Fibroblast of the conjunctiva (primary cell): ENCODE data around the gene TP53INP2.
"Not testable (repeated sequence)": the region's sequence is repeated elsewhere in the genome, so short reads cannot be mapped to it uniquely, and the experiment has no call there.

Experiments
- DNase-seq: peaks from one replicate; pipeline ENCODE4 v3.0.0-alpha.2; 2010; ENCODE audit warnings: low read depth

The TP53INP2 gene

GRCh38 chr20:34722560-34722959 lies 18.4 kb downstream of the TP53INP2 start:
- DNase-seq: not testable (repeated sequence)

- DNase-seq: no peak
Measured at GRCh38 chr20:34724172-34724571, 20.0 kb downstream of the TP53INP2 start.

DNA sequence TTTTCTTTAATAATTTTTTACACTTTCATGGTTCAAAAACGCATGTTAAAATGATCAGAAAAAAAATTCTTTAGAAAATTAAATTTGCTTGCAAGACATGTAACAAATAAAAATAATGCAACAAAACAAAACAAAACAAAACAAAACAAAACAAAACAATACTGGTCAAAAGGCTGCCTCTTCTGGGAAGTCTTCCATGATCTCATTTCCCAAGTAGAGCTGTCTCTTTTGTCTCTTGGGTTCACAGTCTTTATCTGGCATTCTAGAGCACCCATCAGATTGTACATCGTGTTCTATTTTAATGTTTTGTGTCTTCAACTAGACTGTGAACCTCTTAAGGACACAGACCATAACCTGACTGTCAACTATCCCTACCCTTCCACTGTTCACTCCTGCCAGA lies 25.3 kb downstream of the TP53INP2 start:
- DNase-seq: no peak

DNA sequence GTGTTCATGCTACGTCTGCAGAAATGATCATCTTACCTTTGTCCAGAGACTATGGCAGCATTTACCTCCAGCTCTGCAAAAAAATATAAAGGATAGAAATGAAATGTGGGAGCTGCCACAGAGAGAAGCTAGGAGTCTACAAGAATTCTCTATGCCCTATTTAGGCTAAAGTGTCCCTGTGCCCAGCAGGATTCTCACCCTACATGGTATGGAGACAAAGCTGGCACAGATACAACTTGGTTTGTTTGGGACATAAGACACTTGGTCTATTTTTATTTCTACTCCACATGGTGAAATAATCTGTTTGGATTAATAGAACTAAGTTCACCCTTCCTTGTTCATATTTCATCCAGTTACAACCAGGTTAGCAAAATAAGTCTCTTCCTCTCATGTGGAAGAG lies 28.4 kb downstream of the TP53INP2 start:
- DNase-seq: no peak

DNA sequence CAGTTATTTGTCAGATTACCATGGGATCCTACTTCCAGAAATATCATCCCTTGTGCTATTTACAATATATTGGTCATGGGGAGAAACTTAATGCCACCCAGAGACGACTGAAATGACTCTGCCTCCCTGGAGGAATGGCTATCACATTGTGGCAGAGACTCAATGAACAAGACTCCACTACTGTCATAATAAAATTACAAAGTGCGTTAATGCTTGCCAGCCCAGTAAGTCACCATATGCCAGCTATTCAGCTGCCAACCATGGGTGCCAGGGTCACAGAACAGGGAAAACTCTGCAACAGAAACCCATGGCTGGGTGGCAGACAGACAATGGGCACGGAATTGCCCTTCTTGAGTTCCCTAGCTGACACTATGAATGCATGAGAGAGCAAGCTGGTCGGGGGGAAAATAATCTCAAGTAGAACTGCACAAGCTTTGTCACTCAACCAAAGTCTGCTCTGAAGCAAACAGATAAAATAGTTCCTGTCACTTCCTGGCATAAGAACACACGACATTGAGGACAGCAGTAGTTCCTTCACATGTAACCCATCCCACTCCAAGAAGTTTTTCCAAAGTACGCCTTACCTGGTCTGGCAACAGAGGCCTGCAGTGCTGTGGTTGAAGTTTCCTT lies 32.1 kb downstream of the TP53INP2 start:
- DNase-seq: no peak

GRCh38 chr20:34743039-34743438 lies 38.9 kb downstream of the TP53INP2 start:
- DNase-seq: no peak

DNA sequence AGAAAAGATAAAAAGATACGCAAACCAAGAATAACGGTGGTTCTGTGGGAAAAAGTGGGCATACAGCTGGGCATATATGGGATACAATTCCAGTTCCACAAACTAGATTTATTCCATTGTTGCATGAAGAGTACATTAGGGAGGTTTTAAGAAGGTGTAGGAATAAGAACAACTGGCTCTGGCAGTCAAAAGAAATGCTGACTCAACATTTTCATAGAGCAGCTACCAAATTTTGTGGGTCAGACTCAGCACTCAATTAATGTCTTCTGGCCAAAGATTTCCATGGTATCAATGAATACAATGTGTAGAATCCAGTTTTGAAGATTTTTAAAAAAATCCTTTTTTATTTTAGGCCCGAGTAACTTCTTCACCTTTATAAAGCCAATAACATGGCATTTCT lies 40.2 kb downstream of the TP53INP2 start:
- no peak for DNase-seq

- no peak for DNase-seq
Measured at GRCh38 chr20:34744847-34745246, 40.7 kb downstream of the TP53INP2 start.

DNA sequence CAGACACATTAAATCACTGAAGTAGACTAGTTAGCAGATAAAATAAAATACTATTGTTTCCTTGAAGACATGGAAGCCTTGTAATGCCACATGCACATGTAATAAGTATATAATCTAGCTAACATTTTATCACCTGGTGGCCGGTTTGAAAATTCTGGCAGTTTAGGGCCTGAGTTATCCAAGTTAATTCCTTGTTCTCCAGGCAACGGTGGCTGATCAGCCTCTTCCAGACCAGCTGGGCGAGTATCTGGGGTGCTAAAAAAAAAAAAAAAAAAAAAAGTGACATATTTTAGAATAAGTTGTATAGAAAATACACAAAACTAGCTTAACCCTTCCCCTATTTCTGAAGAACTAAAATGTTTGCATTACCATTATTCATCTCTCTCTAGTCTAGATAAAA lies 42.5 kb downstream of the TP53INP2 start:
- no peak for DNase-seq

GRCh38 chr20:34747479-34747878 lies 43.3 kb downstream of the TP53INP2 start:
- no peak for DNase-seq

GRCh38 chr20:34748709-34749108 lies 44.6 kb downstream of the TP53INP2 start:
- DNase-seq: no peak

GRCh38 chr20:34750484-34750883 lies 46.3 kb downstream of the TP53INP2 start:
- DNase-seq: no peak

GRCh38 chr20:34751453-34751852 lies 47.3 kb downstream of the TP53INP2 start:
- no peak for DNase-seq

- peak; percentile 24 for DNase-seq
Measured at GRCh38 chr20:34753706-34754461, 49.7 kb downstream of the TP53INP2 start.

DNA sequence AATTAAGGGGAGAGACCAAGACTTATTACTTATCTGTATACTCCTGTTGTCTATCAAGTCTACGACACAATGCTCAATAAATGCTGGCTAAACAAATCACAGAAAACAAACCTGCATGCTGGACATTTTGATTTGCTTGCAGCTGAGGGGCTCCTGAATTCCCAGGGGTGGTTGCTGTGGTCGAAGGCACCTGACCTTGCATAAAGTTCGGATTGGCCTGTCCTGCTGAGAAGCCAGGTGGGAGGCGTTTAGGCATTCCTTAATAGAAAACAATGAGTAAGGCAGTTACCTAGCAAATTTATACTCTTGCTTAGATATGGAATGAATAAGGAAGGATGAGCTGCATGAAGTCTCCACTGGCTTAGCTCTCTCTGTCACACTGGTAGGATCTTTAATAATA lies 50.5 kb downstream of the TP53INP2 start:
- no peak for DNase-seq

DNA sequence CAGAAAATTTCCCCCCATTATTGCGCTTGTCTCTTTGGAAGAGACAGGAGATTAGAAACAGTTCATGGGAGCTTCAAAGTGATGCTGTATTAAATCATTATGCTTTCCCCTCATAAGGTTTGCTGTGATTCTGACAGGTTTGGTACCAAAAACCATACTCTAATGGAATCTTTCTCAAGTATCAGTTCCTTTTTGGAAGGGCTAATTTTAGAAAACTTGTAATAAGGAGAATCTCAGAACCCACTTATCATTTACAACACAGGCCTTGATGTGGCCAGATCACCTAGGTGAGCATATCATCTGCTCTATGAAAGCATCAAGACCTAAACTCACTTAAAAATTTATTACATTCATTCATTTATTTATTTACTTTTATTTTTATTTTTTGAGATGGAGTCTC lies 51.2 kb downstream of the TP53INP2 start:
- no peak for DNase-seq

DNA sequence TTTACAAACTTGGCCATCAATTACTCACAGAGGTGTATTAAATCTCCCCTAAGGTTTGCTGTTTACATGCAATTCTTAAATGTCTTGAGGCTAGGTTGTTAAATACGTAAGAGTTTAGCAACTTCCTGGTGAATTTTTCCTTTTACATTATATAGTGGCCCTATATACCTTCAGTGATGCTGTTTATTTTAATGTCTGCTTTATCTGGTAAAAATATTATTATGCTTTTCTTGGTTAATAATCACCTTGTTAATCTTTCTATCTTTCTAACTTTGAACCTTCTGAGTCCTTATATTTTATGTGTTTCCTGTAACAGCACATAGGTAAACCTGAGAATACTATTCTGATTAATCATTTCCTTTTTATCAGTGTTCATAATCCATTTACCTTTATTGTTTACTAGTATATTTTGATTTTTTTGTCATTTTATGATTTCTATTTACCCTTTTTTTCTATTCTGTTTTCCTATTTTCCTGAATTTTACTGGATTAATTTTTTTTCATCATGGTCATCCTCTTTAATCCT lies 57.9 kb downstream of the TP53INP2 start:
- DNase-seq: no peak
